HG03439 (cell line): ENCODE measurements around the gene CALY.

Experiments used
- ATAC-seq: cut with Tn5 transposase; IDR thresholded peaks from one replicate; pipeline ENCODE4 v1.9.1; 2021; ENCODE audit warnings: mild to moderate bottlenecking, moderate library complexity; ENCODE audit not compliant: unreplicated experiment

Gene CALY

DNA sequence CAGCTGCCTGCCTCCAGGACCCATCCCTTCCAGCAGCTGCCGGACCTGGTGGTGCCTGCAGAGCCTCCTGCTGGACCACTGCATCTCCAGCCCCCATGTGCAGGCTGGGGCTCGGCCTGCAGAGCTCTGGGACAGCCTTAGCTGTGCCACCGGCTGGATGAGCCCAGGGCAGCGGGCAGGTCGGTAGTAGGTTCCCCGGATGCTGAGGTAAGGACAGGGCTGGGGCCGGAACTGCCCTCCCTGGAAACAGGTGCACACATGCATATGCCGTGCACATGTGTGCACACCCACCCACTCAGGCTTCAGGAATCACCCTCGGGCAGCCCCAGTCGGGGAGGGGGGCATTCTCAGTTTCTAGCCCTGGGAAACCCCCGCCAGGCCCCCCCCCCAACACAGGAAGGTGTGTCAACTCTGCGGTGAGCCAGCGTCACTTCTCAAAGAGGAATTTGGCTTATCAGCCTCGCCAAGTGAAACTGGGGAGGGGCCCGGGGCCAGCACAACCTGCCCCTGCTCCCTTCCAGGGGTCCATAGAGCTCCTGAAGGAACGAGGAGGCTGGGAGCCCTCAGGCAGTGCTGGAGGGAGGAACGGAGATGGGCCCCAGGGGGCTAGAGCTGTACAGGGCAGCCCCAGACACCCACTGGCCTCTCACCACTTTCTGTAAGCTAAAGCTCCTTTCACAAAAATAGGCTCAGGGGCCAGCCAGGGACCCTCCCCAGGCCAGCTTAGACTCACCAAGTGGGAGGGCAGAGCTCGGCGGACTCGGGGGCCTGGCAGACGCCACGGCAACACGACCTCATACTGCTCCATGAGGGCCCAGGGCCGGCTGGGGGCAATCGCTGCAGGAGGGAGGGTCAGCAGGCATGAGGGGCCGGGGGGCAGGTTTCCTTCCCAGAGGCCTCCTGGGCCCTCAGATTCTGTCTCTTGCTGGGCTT is 61.7 kb downstream of the CALY start:
- peak; percentile 49 for ATAC-seq
